ENCODE data around the gene KIF5C. TPM values are rescaled to one million over a fixed set of nuclear protein-coding genes. Genes with fewer than 3 reads are reported as not detected.

The KIF5C gene
- total RNA-seq, 2 donors from 2014 or later, result 2.0 to 2.6 TPM

GRCh38 chr2:148939271-148939670, 64.2 kb downstream of the KIF5C start:
- H3K27ac ChIP-seq, result no peak overlapping the region
- intact Hi-C loops (cut with DNase I), result no loop called here
- no peak for TF ChIP-seq CTCF (IDR thresholded peaks at IDR 0.05)
- no peak for TF ChIP-seq POLR2A (IDR thresholded peaks at IDR 0.05)
- ATAC-seq (no peak), DNase-seq (no peak)
- H3K4me1 ChIP-seq, result no peaks in the 10 kb centered on the region
- H3K36me3 ChIP-seq (replicated peaks in 1 of 2; ENCODE audit: insufficient read depth in 1 of 2, low read depth in 2 of 2), result no peaks in the 10 kb centered on the region
- no peaks in the 10 kb centered on the region for H3K27me3 ChIP-seq
- H3K4me3 ChIP-seq, result no peak overlapping the region
- H3K9me3 ChIP-seq, result no peaks in the 10 kb centered on the region

GRCh38 chr2:148943097-148943496, 68.1 kb downstream of the KIF5C start:
- ATAC-seq (no peak), DNase-seq (no peak)
- Histone ChIP-seq H3K9me3 (no peaks in the 10 kb centered on the region), H3K27me3 (no peaks in the 10 kb centered on the region), H3K36me3 (replicated peaks in 1 of 2; ENCODE audit: insufficient read depth in 1 of 2, low read depth in 2 of 2) (no peaks in the 10 kb centered on the region), H3K4me1 (no peaks in the 10 kb centered on the region), H3K4me3 (no peak overlapping the region), H3K27ac (no peak overlapping the region)
- intact Hi-C loops (cut with DNase I), result no loop called here
- 60 to 72% methylated on average over 3 of the region's 3 CpGs for WGBS, 2 donors
- no peak for TF ChIP-seq POLR2A (IDR thresholded peaks at IDR 0.05)
- TF ChIP-seq CTCF (IDR thresholded peaks at IDR 0.05), result no peak

- no peak for DNase-seq
- intact Hi-C loops (cut with DNase I), result no loop called here
- TF ChIP-seq POLR2A (IDR thresholded peaks at IDR 0.05) (no peak), CTCF (IDR thresholded peaks at IDR 0.05) (no peak)
- ATAC-seq, result no peak
- no peak overlapping the region for H3K4me3 ChIP-seq
- no peaks in the 10 kb centered on the region for H3K9me3 ChIP-seq
- H3K27ac ChIP-seq, result no peak overlapping the region
- WGBS, 2 donors, result 73 to 81% methylated on average over 4 of the region's 4 CpGs
- H3K36me3 ChIP-seq (replicated peaks in 1 of 2; ENCODE audit: insufficient read depth in 1 of 2, low read depth in 2 of 2), result no peaks in the 10 kb centered on the region
- no peaks in the 10 kb centered on the region for H3K4me1 ChIP-seq
- no peaks in the 10 kb centered on the region for H3K27me3 ChIP-seq
These were observed 69.5 kb downstream of the KIF5C start for GRCh38 chr2:148944536-148944935.

GRCh38 chr2:148947299-148947698, 72.3 kb downstream of the KIF5C start:
- TF ChIP-seq POLR2A (IDR thresholded peaks at IDR 0.05), result no peak
- TF ChIP-seq CTCF (IDR thresholded peaks at IDR 0.05), result no peak
- intact Hi-C loops (cut with DNase I), result no loop called here
- ATAC-seq (no peak), DNase-seq (no peak)
- Histone ChIP-seq H3K27ac (no peak overlapping the region), H3K9me3 (no peaks in the 10 kb centered on the region), H3K27me3 (no peaks in the 10 kb centered on the region), H3K4me3 (no peak overlapping the region), H3K4me1 (no peaks in the 10 kb centered on the region), H3K36me3 (replicated peaks in 1 of 2; ENCODE audit: insufficient read depth in 1 of 2, low read depth in 2 of 2) (no peaks in the 10 kb centered on the region)
- 78 to 81% methylated on average over 7 of the region's 7 CpGs for WGBS, 2 donors

- WGBS, 2 donors, result 56 to 61% methylated on average over 5 of the region's 5 CpGs
- H3K36me3 ChIP-seq (replicated peaks in 1 of 2; ENCODE audit: insufficient read depth in 1 of 2, low read depth in 2 of 2), result no peaks in the 10 kb centered on the region
- intact Hi-C loops (cut with DNase I), result no loop called here
- no peak overlapping the region for H3K4me3 ChIP-seq
- no peak overlapping the region for H3K27ac ChIP-seq
- H3K27me3 ChIP-seq, result no peaks in the 10 kb centered on the region
- TF ChIP-seq POLR2A (IDR thresholded peaks at IDR 0.05) (no peak), CTCF (IDR thresholded peaks at IDR 0.05) (no peak)
- no peaks in the 10 kb centered on the region for H3K9me3 ChIP-seq
- no peaks in the 10 kb centered on the region for H3K4me1 ChIP-seq
- DNase-seq, result no peak
- no peak for ATAC-seq
These were observed 73.8 kb downstream of the KIF5C start for GRCh38 chr2:148948868-148949267.

All from body of pancreas (tissue), 4 donors.